Urinary bladder (tissue), 4 donors: ENCODE data around the gene ABLIM3. TPM values are rescaled to one million over a fixed set of nuclear protein-coding genes. Genes with fewer than 3 reads are reported as not detected.
A peak's percentile ranks its signal among the peaks of the same experiment; 100 is the strongest.

Experiments
- DNase-seq: peaks from one replicate; pipeline ENCODE4 v3.0.0-alpha.2; 2015; ENCODE audit errors: extremely low spot score
- H3K27ac ChIP-seq: one replicate; pipeline ENCODE4 v1.5.1; 2013; ENCODE audit warnings: low read depth, mild to moderate bottlenecking, moderate library complexity
- H3K36me3 ChIP-seq: one replicate; pipeline ENCODE4 v1.6.1; 2013; ENCODE audit warnings: mild to moderate bottlenecking, moderate library complexity; ENCODE audit not compliant: insufficient read depth
- H3K4me1 ChIP-seq: one replicate; pipeline ENCODE4 v1.6.1; 2013; ENCODE audit warnings: mild to moderate bottlenecking, moderate library complexity; ENCODE audit not compliant: insufficient read depth
- H3K4me3 ChIP-seq: one replicate; pipeline ENCODE4 v1.5.1; 2013; ENCODE audit warnings: low read depth, low read length
- WGBS: extraction: QIAGEN DNeasy Blood & Tissue Kit; methylation state at CpG from one replicate; pipeline ENCODE4 v1.1.7; 2013; 5-methylcytosine and 5-hydroxymethylcytosine counted together
- polyA plus RNA-seq: library from polyadenylated mRNA; stranded (reverse); fragments of 200-250 nt; gene quantifications from one replicate; pipeline ENCODE4 v1.2.3, GENCODE V29; 2013
- total RNA-seq: library from RNA; depleted of rRNA; stranded (reverse); fragments of >200 nt; gene quantifications from one replicate; pipeline ENCODE4 v1.2.3, GENCODE V29; 2014
- donor health status: healthy with polysubstance abuse.
- donor health status: healthy.

Gene ABLIM3
- 9.8 TPM for total RNA-seq
- 14.4 TPM for polyA plus RNA-seq

GRCh38 chr5:149141224-149141956 lies at the start of gene ABLIM3:
TSS of gene ABLIM3 (plus strand) at chr5:149141493. CDS start at chr5:149142096, 603 bp downstream.
- Histone ChIP-seq H3K4me1 (peaks cover 1% of the 10 kb centered on the region), H3K36me3 (no peaks in the 10 kb centered on the region), H3K27ac (no peak within 1 kb of the TSS), H3K4me3 (peak within 1 kb of the TSS; percentile 47)
- WGBS = 5% methylated on average over 54 of the region's 54 CpGs
- DNase-seq = no peak

GRCh38 chr5:149093625-149094024 lies 47.7 kb upstream of the ABLIM3 start:
- no peak for DNase-seq
- H3K4me3 ChIP-seq = no peak overlapping the region
- no peaks in the 10 kb centered on the region for H3K4me1 ChIP-seq
- 45% methylated on average over 2 of the region's 2 CpGs for WGBS
- H3K27ac ChIP-seq = no peak overlapping the region
- H3K36me3 ChIP-seq = no peaks in the 10 kb centered on the region

- no peak overlapping the region for H3K4me3 ChIP-seq
- H3K36me3 ChIP-seq = no peaks in the 10 kb centered on the region
- DNase-seq = no peak
- H3K4me1 ChIP-seq = no peaks in the 10 kb centered on the region
- H3K27ac ChIP-seq = no peak overlapping the region
- 82% methylated on average over 2 of the region's 2 CpGs for WGBS
These were observed 46.3 kb upstream of the ABLIM3 start for GRCh38 chr5:149094996-149095395.

GRCh38 chr5:149099920-149100319 lies 41.4 kb upstream of the ABLIM3 start:
- H3K4me3 ChIP-seq = no peak overlapping the region
- no peak overlapping the region for H3K27ac ChIP-seq
- no peaks in the 10 kb centered on the region for H3K4me1 ChIP-seq
- DNase-seq = no peak
- H3K36me3 ChIP-seq = no peaks in the 10 kb centered on the region

GRCh38 chr5:149100331-149100730 lies 41.0 kb upstream of the ABLIM3 start:
- H3K27ac ChIP-seq = no peak overlapping the region

GRCh38 chr5:149108651-149109280 lies 32.5 kb upstream of the ABLIM3 start:
- DNase-seq = no peak
- H3K4me1 ChIP-seq = no peaks in the 10 kb centered on the region
- no peak overlapping the region for H3K27ac ChIP-seq
- H3K4me3 ChIP-seq = no peak overlapping the region
- no peaks in the 10 kb centered on the region for H3K36me3 ChIP-seq
- 89% methylated on average over 2 of the region's 2 CpGs for WGBS

More at GRCh38 chr5:149100331-149100730, 41.0 kb upstream of the ABLIM3 start:
- H3K4me3 ChIP-seq = no peak overlapping the region
- DNase-seq = no peak
- H3K36me3 ChIP-seq = no peaks in the 10 kb centered on the region
- H3K4me1 ChIP-seq = no peaks in the 10 kb centered on the region

GRCh38 chr5:149110406-149110805 lies 30.9 kb upstream of the ABLIM3 start:
- no peak for DNase-seq
- WGBS = 79% methylated on average over 4 of the region's 4 CpGs
- no peak overlapping the region for H3K27ac ChIP-seq
- no peak overlapping the region for H3K4me3 ChIP-seq
- no peaks in the 10 kb centered on the region for H3K36me3 ChIP-seq
- H3K4me1 ChIP-seq = no peaks in the 10 kb centered on the region

GRCh38 chr5:149113669-149114068 lies 27.6 kb upstream of the ABLIM3 start:
- no peaks in the 10 kb centered on the region for H3K36me3 ChIP-seq
- H3K27ac ChIP-seq = no peak overlapping the region
- 67% methylated on average over 2 of the region's 2 CpGs for WGBS
- no peaks in the 10 kb centered on the region for H3K4me1 ChIP-seq
- no peak overlapping the region for H3K4me3 ChIP-seq
- DNase-seq = no peak

GRCh38 chr5:149114403-149115312 lies 26.6 kb upstream of the ABLIM3 start:
- Histone ChIP-seq H3K4me1 (no peaks in the 10 kb centered on the region), H3K36me3 (no peaks in the 10 kb centered on the region), H3K4me3 (no peak overlapping the region), H3K27ac (no peak overlapping the region)
- WGBS = 41% methylated on average over 7 of the region's 7 CpGs
- DNase-seq = peak; percentile 62

GRCh38 chr5:149117970-149118369 lies 23.3 kb upstream of the ABLIM3 start:
- no peak for DNase-seq
- WGBS = 84% methylated on average over 1 of the region's 1 CpG
- H3K36me3 ChIP-seq = no peaks in the 10 kb centered on the region
- H3K4me3 ChIP-seq = no peak overlapping the region
- H3K4me1 ChIP-seq = no peaks in the 10 kb centered on the region
- no peak overlapping the region for H3K27ac ChIP-seq

GRCh38 chr5:149118463-149118862 lies 22.8 kb upstream of the ABLIM3 start:
- no peaks in the 10 kb centered on the region for H3K36me3 ChIP-seq
- no peak overlapping the region for H3K4me3 ChIP-seq
- H3K4me1 ChIP-seq = no peaks in the 10 kb centered on the region
- no peak for DNase-seq
- no peak overlapping the region for H3K27ac ChIP-seq

GRCh38 chr5:149121145-149121544 lies 20.1 kb upstream of the ABLIM3 start:
- no peak for DNase-seq
- 63% methylated on average over 2 of the region's 2 CpGs for WGBS
- no peak overlapping the region for H3K4me3 ChIP-seq
- H3K36me3 ChIP-seq = no peaks in the 10 kb centered on the region
- no peaks in the 10 kb centered on the region for H3K4me1 ChIP-seq
- no peak overlapping the region for H3K27ac ChIP-seq

GRCh38 chr5:149123211-149123610 lies 18.1 kb upstream of the ABLIM3 start:
- 67% methylated on average over 9 of the region's 9 CpGs for WGBS
- DNase-seq = no peak
- no peak overlapping the region for H3K27ac ChIP-seq
- no peak overlapping the region for H3K4me3 ChIP-seq
- no peaks in the 10 kb centered on the region for H3K4me1 ChIP-seq
- no peaks in the 10 kb centered on the region for H3K36me3 ChIP-seq
